K562 (cell line): ENCODE data around the gene PPFIBP2. TPM values are rescaled to one million over a fixed set of nuclear protein-coding genes. Genes with fewer than 3 reads are reported as not detected.

Experiments
- ATAC-seq: fragments of 200-7000 bp; cut with Tn5 transposase; 3 replicates; pipeline ENCODE4 v1.9.1; 2020; ENCODE audit warnings: moderate library complexity
- BruUV-seq: library from RNA; stranded (reverse); fragments of 400-500 nt; replicated peaks from 2 replicates; lab custom pipeline; 2021; lab: Mats Ljungman, UMichigan
- CTCF ChIA-PET: fragments of 300-600 bp; formaldehyde crosslinking; extraction: SDS; loops from one replicate; lab custom pipeline; 2021; ENCODE audit warnings: low intra/inter-chr PET ratio; lab: Yijun Ruan, JAX
- POLR2A ChIA-PET: fragments of 300-600, 350-650 bp; sonication (Branson Sonifier 250); formaldehyde crosslinking; extraction: SDS; loops from one replicate; lab custom pipeline; 2021; ENCODE audit warnings: antibody characterized with exemption, inconsistent platforms; lab: Yijun Ruan, JAX
- DNase-seq, 4 experiments: peaks; one replicate each; pipeline versions ENCODE4 v3.0.0 to v3.0.0-alpha.2; 2011 to 2018; ENCODE audit warnings: low spot score in 3 of 4, mixed read lengths in 3 of 4; ENCODE audit errors: extremely low read depth in 1 of 4
- FAIRE-seq: peaks from 2 replicates; lab custom pipeline; 2011; peaks lifted over from hg19 to GRCh38; lab: Jason Lieb, UNC
- H2AFZ ChIP-seq: 2 replicates; pipeline ENCODE4 v1.6.0; 2011; ENCODE audit warnings: low read depth, low read length, control low read depth, inconsistent platforms
- H3K27ac ChIP-seq: fragments of 200-600 bp; 3 replicates; pipeline ENCODE4 v1.8.0; 2011; ENCODE audit warnings: low read depth, mild to moderate bottlenecking, control low read depth, inconsistent platforms, low read length, moderate library complexity, mixed read lengths; ENCODE audit errors: extremely low read depth
- H3K27me3 ChIP-seq, 2 experiments: fragments of 300-600 bp in 1 of 2; 2 replicates in 1 of 2; 3 replicates in 1 of 2; pipeline versions ENCODE4 v1.6.0 to v1.8.0; 2011; ENCODE audit warnings: inconsistent platforms in 2 of 2, low read length in 2 of 2, mild to moderate bottlenecking in 1 of 2, mixed read lengths in 1 of 2, moderate library complexity in 1 of 2; ENCODE audit not compliant: control insufficient read depth in 2 of 2, insufficient read depth in 2 of 2
- H3K36me3 ChIP-seq: fragments of 300-600 bp; 3 replicates; pipeline ENCODE4 v1.8.0; 2011; ENCODE audit warnings: mild to moderate bottlenecking, low read length, inconsistent platforms; ENCODE audit not compliant: control insufficient read depth, insufficient read depth
- H3K4me1 ChIP-seq, 2 experiments: fragments of 200-600 bp in 1 of 2; replicated peaks in 1 of 2; 2 replicates in 1 of 2; 3 replicates in 1 of 2; pipeline versions ENCODE4 v1.5.1 to v1.8.0; 2011; ENCODE audit warnings: inconsistent platforms in 2 of 2, low read length in 2 of 2, mild to moderate bottlenecking in 1 of 2, mixed read lengths in 1 of 2, moderate library complexity in 1 of 2; ENCODE audit not compliant: control insufficient read depth in 2 of 2, insufficient read depth in 2 of 2
- H3K4me2 ChIP-seq: 2 replicates; pipeline ENCODE4 v1.6.1; 2011; ENCODE audit warnings: low read length, control low read depth, inconsistent platforms, mixed read lengths; ENCODE audit not compliant: insufficient read depth
- H3K4me3 ChIP-seq: fragments of 200-600 bp; sonication (generic), shearing (Covaris generic); 2 replicates; pipeline ENCODE4 v1.5.1; 2016; ENCODE audit warnings: control low read depth, inconsistent platforms
- H3K79me2 ChIP-seq: fragments of 200-600 bp; 3 replicates; pipeline ENCODE4 v1.8.0; 2011; ENCODE audit warnings: low read length, inconsistent platforms; ENCODE audit not compliant: control insufficient read depth, insufficient read depth
- H3K9ac ChIP-seq, 2 experiments: 2 replicates each; pipeline versions ENCODE4 v1.6.0 to v1.6.1; 2011; ENCODE audit warnings: low read depth in 2 of 2, low read length in 2 of 2, control low read depth in 1 of 2, inconsistent platforms in 1 of 2, mild to moderate bottlenecking in 1 of 2, mixed read lengths in 1 of 2; ENCODE audit not compliant: insufficient read depth in 1 of 2
- H3K9me1 ChIP-seq: one replicate; pipeline ENCODE4 v1.6.0; 2011; ENCODE audit warnings: inconsistent platforms, mild to moderate bottlenecking, low read length, moderate library complexity; ENCODE audit not compliant: control insufficient read depth, insufficient read depth
- H3K9me3 ChIP-seq: replicated peaks from 2 replicates; pipeline ENCODE4 v1.5.1; 2011; ENCODE audit warnings: low read depth, low read length, inconsistent platforms; ENCODE audit not compliant: control insufficient read depth, insufficient read depth
- H4K20me1 ChIP-seq: replicated peaks from 2 replicates; pipeline ENCODE4 v1.6.1; 2011; ENCODE audit warnings: low read length, inconsistent platforms, mixed read lengths; ENCODE audit not compliant: control insufficient read depth, insufficient read depth
- BRD9 ChIP-seq: fragments of 450-650 bp; IDR thresholded peaks from 2 replicates; pipeline ENCODE4 v1.6.1; 2018; ENCODE audit warnings: low read depth; ENCODE audit not compliant: partially characterized antibody
- CBX5 ChIP-seq: IDR thresholded peaks from 2 replicates; pipeline ENCODE4 v1.6.1; 2014; ENCODE audit warnings: low read depth, borderline replicate concordance
- NCOR1 ChIP-seq: fragments of 450-650 bp; IDR thresholded peaks from 2 replicates; pipeline ENCODE4 v1.6.1; 2016; ENCODE audit warnings: mild to moderate bottlenecking, moderate library complexity
- NFYB ChIP-seq: IDR thresholded peaks from 2 replicates; pipeline ENCODE4 v1.6.1; 2011; ENCODE audit warnings: mild to moderate bottlenecking, moderate library complexity; ENCODE audit not compliant: insufficient read length; ENCODE audit errors: extremely low read depth
- PHF21A ChIP-seq: fragments of 450-650 bp; IDR thresholded peaks from 2 replicates; pipeline ENCODE4 v1.6.1; 2017; ENCODE audit warnings: low read depth, borderline replicate concordance
- SIX5 ChIP-seq, 2 experiments: IDR thresholded peaks; 2 replicates each; pipeline ENCODE4 v1.6.1; 2011; ENCODE audit warnings: low read length in 2 of 2, borderline replicate concordance in 1 of 2, low read depth in 1 of 2, mild to moderate bottlenecking in 1 of 2, moderate library complexity in 1 of 2; ENCODE audit not compliant: insufficient read depth in 1 of 2
- ZFX ChIP-seq: sonication (generic); formaldehyde crosslinking; IDR thresholded peaks from 2 replicates; pipeline ENCODE4 v1.8.0; 2022; ENCODE audit warnings: mild to moderate bottlenecking, missing genetic modification reagents, moderate library complexity
- ZNF121 ChIP-seq: sonication (generic); formaldehyde crosslinking; conservative IDR thresholded peaks from 2 replicates; pipeline ENCODE4 v1.8.0; 2022; ENCODE audit warnings: missing genetic modification reagents
- ZNF707 ChIP-seq: fragments of 250-450 bp; sonication (Bioruptor Pico); conservative IDR thresholded peaks from 2 replicates; pipeline ENCODE4 v1.8.0; 2022; ENCODE audit warnings: inconsistent platforms, mild to moderate bottlenecking, moderate library complexity
- WGBS: fragments of 100-300 bp; shearing (Covaris generic); methylation state at CpG from one replicate; pipeline ENCODE4 v1.1.6; 2016; ENCODE audit warnings: low coverage, mixed read lengths; ENCODE audit not compliant: insufficient coverage; ENCODE audit errors: missing lambda C conversion rate; 5-methylcytosine and 5-hydroxymethylcytosine counted together
- in situ Hi-C: fragments of 300-500 bp; cut with MboI; formaldehyde crosslinking; loops from 4 replicates; pipeline ENCODE4 v1.15.0; 2018; ENCODE audit warnings: inconsistent platforms, mixed read lengths
- intact Hi-C: fragments of 100-400 bp; cut with micrococcal nuclease; formaldehyde crosslinking; loops from 2 replicates; pipeline ENCODE4 v1.14.2; 2022
- polyA plus RNA-seq, 8 experiments: library from polyadenylated mRNA; depleted of rRNA in 4 of 8; stranded (reverse) in 5 of 8; unstranded in 3 of 8; fragments of >200 nt; fragmentation: Nextera tagmentation in 2 of 8; fragmentation: Illumina TruSeq in 1 of 8; extraction: Ambion mirVana in 2 of 8; extraction: Trizol in 1 of 8; gene quantifications; 2 replicates each; pipeline versions ENCODE4 v1.2.1 to v1.2.3, GENCODE V29; 2011 to 2014; ENCODE audit warnings: inconsistent platforms in 1 of 8, missing spikeins in 1 of 8
- total RNA-seq, 7 experiments: library from RNA; depleted of rRNA in 6 of 7; stranded (reverse); fragments of >200 nt in 6 of 7; fragmentation: Illumina TruSeq in 2 of 7; extraction: Trizol in 2 of 7; gene quantifications; 2 replicates each; pipeline versions ENCODE4 v1.2.1 to v1.2.3, GENCODE V29; 2011 to 2021; ENCODE audit warnings: low replicate concordance in 1 of 7
- TF ChIP-seq, protein P1 (sequence below): fragments of 250-450 bp; sonication (Bioruptor Pico); IDR thresholded peaks from 2 replicates; pipeline ENCODE4 v1.6.1; 2021; ENCODE audit warnings: mild to moderate bottlenecking
- TF ChIP-seq, protein P2 (sequence below): fragments of 250-450 bp; sonication (Bioruptor Pico); IDR thresholded peaks from 2 replicates; pipeline ENCODE4 v1.5.0; 2021; ENCODE audit warnings: mild to moderate bottlenecking, moderate library complexity
- TF ChIP-seq, protein P3 (sequence below): fragments of 450-650 bp; IDR thresholded peaks from 2 replicates; pipeline ENCODE4 v1.6.1; 2016; ENCODE audit warnings: borderline replicate concordance

The PPFIBP2 gene
- total and polyA plus RNA-seq, 9 of the 15 experiments (the other 6 are each of a cell fraction or from before 2014, with no cell fraction given), result 0.18 to 3.4 (median 1.2) TPM

GRCh38 chr11:7559398-7560283 is 45.8 kb downstream of the PPFIBP2 start:
- Histone ChIP-seq H3K27ac (no peak overlapping the region), H4K20me1 (no peaks in the 10 kb centered on the region), H2AFZ (no peak overlapping the region), H3K4me2 (no peak overlapping the region), H3K79me2 (no peaks in the 10 kb centered on the region), H3K36me3 (no peaks in the 10 kb centered on the region), H3K4me3 (no peak overlapping the region), H3K4me1 (no peaks in the 10 kb centered on the region), H3K27me3 (no peaks in the 10 kb centered on the region), H3K9ac (no peak overlapping the region), H3K9me1 (no peaks in the 10 kb centered on the region), H3K9me3 (no peaks in the 10 kb centered on the region)
- no TSS peak for BruUV-seq
- CTCF ChIA-PET, result no interaction called here
- ATAC-seq (no peak), FAIRE-seq (no peak), DNase-seq (no peak)
- WGBS, result 2% methylated on average over 4 of the region's 4 CpGs
- POLR2A ChIA-PET, result interaction anchor here (1.3 kb wide), 1 partner anchor 12 kb away, joined by 4 read pairs; no protein-coding TSS in a partner anchor
- no peak for TF ChIP-seq CBX5
- TF ChIP-seq SIX5 (IDR thresholded peaks at IDR 0.05; ENCODE audit: borderline replicate concordance in 1 of 2, insufficient read depth in 1 of 2, low read depth in 1 of 2, low read length in 2 of 2), result no peak
- TF ChIP-seq, protein P1, sequence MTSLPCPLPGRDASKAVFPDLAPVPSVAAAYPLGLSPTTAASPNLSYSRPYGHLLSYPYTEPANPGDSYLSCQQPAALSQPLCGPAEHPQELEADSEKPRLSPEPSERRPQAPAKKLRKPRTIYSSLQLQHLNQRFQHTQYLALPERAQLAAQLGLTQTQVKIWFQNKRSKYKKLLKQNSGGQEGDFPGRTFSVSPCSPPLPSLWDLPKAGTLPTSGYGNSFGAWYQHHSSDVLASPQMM (CRISPR knock-in tag), result no peak
- TF ChIP-seq BRD9, result no peak
- no peak for TF ChIP-seq NFYB
- TF ChIP-seq, protein P2, sequence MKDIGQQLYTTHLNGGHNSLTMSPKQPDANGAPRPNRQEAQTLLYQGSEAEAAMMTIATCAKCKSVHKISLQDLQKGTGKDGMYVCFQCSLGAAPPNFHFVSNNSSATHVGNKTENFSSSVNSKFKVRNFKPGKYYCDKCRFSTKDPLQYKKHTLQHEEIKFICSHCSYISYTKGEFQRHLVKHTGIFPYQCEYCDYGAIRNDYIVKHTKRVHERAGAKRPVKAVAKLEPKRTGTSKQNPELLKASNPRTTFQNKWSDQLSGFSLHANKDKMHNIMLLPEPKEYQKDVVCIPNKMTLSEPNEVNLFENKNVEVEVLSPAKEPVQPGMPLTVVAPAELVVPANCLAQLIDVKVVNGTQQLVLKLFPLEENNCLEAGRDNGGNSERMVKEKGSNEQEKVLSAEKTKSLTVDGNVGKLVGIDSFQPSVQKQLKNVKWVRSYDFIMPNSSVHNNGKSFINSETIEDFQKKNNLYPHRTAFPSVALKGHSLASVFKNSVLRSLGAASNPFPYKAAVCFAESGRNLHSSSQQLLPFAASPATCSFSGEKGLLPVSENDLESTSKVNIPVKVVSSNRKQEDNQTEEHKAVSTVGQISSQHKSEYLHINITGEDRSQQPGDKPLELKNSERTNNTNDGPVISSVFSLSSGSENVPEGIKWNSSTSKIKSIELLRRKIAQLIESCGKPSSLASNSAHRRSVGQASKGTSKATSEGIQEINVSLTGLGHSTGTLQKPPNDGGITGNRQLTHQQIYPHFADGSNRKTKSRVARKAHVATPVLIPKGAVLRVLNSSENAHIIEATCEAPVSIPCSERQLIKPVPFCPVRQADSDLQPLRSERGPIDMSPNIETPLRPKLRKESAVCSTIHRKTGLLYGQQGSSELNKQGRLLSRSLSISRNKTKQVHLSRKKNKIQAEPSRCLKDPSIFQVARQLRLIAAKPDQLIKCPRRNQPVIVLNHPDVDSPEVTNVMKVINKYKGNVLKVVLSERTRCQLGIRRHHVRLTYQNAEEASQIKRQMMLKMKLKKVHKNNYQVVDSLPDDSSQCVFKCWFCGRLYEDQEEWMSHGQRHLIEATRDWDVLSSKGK (CRISPR knock-in tag), result no peak
- no peak for TF ChIP-seq ZNF707 (CRISPR knock-in tag)
- no peak for TF ChIP-seq NCOR1
- TF ChIP-seq ZNF121 (CRISPR knock-in tag), result no peak
- no peak for TF ChIP-seq PHF21A
- TF ChIP-seq, protein P3, sequence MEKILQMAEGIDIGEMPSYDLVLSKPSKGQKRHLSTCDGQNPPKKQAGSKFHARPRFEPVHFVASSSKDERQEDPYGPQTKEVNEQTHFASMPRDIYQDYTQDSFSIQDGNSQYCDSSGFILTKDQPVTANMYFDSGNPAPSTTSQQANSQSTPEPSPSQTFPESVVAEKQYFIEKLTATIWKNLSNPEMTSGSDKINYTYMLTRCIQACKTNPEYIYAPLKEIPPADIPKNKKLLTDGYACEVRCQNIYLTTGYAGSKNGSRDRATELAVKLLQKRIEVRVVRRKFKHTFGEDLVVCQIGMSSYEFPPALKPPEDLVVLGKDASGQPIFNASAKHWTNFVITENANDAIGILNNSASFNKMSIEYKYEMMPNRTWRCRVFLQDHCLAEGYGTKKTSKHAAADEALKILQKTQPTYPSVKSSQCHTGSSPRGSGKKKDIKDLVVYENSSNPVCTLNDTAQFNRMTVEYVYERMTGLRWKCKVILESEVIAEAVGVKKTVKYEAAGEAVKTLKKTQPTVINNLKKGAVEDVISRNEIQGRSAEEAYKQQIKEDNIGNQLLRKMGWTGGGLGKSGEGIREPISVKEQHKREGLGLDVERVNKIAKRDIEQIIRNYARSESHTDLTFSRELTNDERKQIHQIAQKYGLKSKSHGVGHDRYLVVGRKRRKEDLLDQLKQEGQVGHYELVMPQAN, result no peak
- no peak for TF ChIP-seq ZFX (CRISPR knock-in tag)
- intact Hi-C loops (no loop called here), in situ Hi-C loops (no loop called here)
